HG03439 (cell line): ENCODE results near the gene PIEZO2.
A peak's percentile ranks its signal among the peaks of the same experiment; 100 is the strongest.
"Not testable (repeated sequence)": the region's sequence is repeated elsewhere in the genome, so short reads cannot be mapped to it uniquely, and the experiment has no call there.

ENCODE experiments used
- ATAC-seq: cut with Tn5 transposase; IDR thresholded peaks from one replicate; pipeline ENCODE4 v1.9.1; 2021; ENCODE audit warnings: mild to moderate bottlenecking, moderate library complexity; ENCODE audit not compliant: unreplicated experiment

PIEZO2 gene

DNA sequence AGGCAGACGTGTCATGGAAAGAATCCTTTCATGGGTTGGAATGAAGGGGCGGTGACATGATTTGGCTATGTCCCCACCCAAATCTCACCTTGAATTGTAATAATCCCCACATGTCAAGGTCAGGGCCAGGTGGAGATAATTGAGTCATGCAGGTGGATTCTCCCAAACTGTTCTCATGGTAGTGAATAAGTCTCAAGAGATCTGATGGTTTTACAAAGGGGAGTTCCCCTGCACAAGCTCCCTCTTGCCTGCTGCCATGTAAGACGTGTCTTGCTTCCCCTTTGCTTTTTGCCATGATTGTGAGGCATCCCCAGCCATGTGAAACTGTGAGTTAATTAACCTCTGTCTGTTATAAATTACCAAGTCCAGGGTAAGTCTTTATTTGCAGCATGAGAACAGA lies 215.7 kb downstream of the PIEZO2 start:
- ATAC-seq = not testable (repeated sequence)

DNA sequence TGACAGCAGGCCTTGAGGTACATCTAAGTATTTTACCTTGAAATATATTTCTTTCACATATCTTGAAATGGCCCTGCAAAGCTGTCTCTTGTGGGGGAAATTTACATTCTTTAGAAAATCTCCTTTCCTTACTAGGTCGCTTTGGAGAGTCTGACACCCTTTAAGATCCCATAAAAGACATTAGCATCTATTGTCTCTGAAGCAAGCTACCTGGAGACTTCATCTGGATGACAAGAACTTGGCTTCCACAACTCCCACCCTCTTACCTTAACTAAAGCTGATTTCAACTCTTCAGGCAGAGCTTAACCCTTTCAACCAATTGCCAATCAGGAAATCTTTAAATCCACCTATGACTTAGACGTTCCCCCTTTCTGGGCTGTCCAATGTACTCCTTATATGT lies 219.3 kb downstream of the PIEZO2 start:
- ATAC-seq = no peak

DNA sequence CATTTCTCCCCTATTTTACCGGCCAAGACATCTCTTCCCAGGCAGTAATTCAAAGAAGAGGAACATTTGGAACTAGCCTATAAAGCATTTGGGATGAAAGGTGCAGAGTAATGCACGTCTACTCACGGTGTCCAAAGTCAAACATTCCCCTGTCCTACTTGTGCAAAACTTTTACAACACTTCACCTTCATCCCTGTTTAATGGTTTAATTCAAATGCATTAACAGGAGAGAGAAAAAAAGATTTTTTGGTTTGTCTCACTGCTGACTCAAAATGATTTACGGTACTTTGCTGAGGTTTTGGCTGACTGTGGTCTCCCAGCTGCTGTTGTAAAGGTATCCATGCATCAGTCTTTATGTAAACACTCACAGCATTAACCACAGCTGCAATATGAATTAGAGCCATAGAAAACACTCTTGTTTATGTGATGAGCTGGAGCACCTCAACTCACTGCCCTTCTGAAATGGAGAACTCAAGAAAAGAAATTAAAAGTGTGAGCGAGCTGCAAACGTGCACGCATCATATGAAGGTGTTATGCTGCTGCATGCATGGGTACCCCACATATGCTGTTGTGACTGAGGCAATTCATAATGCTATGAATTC lies 220.5 kb downstream of the PIEZO2 start:
- ATAC-seq = peak; percentile 55

DNA sequence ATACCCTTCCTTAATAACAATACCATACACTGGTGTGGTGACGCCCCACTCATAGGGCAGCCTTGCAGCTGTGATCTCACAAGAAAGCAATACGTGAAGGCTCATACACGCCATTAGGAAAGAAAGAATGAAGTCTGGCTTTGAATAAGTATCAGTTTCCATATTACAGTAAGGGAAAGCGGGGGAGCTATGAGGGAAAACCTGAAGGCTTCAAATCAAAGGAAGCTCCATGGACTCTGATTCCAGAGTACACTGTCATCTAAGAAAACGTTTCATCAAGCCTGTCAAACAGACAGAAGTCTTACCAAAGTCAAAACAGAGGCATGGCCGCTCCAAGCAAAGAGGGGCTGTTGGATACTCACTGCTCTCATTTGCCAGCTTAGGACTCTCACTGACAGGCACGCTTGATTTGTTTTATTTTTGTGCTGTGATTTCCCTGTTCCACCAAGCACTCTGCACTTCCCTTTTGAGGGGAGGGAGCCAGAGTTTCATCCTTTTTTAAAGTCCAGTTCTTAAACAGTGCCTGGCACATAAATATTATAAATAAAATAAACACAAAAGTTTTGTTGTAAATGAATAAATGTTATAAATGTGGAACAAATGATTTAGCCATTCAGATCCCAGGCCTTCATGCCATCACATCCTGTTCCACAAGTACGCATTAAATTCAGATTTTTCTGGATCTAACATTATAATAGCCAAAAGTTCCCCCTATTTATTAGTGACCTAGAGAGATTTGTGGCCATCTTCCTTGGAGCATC lies 221.2 kb downstream of the PIEZO2 start:
- peak; percentile 64 for ATAC-seq

DNA sequence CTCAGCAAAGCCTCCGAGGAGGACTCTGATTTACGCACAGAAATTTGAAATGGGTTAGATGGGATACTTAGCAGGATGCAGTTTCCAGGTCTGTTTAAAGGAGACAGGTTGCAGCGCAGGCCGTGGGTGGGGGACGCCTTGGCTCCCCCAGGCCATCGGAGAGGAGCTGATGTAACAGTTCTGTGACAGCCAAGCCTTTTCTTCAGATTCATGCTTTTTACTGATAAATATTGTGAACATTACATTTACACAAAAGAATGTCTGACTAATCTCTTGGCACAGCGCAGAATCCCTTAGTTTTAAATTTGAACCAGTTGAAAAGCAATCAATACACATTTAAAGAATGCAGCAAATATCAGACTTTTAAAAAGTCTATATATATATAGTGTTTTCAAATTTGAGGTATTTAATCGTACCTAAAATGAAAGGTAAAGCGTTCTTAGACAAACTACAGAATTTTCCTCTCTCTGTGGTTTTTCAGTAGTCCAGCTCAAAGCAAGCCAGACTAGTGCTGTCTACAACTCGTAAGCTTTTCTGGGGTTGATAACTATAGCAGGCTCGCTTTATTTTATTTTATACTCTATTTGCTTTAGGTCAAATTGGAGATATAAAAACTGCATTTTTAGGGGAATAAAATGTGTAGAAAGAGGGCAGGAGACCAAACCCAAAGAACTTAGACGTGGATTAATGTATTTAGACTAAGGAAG lies 221.9 kb downstream of the PIEZO2 start:
- ATAC-seq = no peak

DNA sequence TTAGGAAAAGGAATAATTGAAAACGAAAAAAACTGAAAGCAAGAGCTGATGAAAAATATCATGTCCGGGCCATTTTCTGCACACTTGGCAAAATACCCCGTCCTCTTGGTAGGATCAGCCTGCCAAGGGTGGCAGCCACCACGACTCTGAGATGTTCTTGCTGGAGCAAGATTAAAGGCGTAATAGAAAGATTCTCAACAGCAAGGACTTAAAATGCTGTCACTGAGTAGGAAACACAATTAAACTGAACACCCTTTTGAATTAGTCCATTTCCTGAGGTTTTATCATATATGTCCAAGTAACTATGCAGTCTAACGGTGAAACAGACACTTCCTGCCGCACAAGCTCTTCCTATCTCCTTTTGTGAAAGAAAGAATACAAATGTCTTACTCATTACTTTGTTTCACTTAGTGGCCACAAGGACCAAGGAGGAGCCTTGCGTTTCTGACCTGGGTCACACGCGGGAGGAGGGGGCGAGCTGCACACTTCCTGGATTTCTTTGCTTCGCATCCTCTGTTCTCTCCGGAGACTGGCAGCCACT lies 222.7 kb downstream of the PIEZO2 start:
- ATAC-seq = no peak

DNA sequence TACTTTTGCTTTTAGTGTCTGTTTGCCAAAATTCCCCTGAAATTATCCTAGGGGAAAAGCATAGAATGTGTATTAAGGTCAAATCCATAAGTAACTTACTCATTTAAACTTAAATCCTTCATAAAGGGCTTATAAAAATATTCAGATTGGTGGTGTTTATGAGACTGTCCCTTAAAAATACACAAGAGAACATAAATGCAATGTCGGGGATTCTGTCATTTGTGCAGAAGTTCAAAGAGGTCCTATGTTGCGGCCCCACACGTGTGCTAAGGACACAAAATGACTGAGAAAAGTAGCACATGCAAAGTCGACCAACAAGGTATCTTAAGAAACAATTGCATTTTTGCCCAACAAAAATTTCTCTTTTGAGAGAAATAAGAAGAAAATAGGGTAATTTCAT lies 225.1 kb downstream of the PIEZO2 start:
- ATAC-seq = no peak

DNA sequence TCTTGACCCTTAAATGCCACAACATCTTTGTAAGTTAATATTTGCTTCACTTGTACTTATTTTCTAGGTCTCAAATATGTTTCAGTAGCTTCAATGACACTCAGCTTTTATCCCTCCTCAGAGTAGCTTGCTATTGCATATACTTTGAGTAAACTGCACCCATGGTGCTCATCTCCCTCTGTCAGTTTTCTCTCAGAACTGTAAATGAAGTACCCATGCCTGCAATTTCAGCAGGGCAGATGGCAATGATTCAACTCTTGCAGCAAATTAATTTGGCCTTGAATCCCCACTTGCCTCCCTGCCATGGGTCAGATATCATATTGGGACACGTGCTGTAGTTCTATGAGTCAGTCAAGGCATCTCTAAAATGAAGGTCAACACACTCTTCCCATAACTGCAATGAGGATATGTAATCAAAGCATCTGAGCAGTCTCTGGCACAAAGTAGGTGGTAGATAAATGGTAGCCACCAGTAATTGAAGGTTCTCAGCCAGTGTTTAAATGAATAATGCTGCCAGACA lies 225.8 kb downstream of the PIEZO2 start:
- ATAC-seq = no peak

DNA sequence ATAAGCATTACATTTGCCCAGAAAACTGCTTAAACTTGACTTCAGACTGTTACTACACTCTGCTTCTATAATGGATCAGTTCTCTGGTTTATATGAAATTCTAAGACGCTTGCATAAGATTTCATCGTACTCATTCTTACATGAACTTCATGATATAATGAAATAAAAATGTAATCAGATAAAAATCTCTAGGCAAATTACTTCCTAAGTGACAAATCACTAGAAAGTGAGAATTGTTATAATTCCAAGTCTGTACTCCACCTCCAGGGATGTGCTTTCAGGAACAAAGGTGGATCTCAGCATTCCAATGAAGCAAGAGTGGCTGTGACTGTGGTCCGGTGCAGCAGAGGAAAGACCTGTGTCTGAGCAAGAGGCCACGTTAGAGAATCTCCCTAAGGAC lies 226.2 kb downstream of the PIEZO2 start:
- ATAC-seq = no peak

DNA sequence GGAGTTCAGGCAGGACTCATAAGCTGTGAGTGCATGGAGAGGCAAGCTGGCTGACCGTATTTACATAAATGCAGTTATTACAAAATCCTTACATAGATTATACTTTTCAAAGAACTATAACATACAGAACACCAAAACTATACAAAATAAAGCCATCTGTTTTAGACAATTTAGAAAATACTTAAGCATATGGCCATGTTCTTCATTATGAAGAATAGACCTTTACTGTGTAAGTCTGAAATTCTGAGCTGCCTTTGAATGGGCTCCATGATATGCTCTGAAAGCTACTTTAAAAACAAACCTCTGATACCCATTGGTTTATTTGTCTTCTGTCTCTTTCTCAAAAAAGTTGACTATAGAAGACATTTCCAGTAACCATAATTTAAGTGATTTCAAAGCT lies 226.7 kb downstream of the PIEZO2 start:
- not testable (repeated sequence) for ATAC-seq

DNA sequence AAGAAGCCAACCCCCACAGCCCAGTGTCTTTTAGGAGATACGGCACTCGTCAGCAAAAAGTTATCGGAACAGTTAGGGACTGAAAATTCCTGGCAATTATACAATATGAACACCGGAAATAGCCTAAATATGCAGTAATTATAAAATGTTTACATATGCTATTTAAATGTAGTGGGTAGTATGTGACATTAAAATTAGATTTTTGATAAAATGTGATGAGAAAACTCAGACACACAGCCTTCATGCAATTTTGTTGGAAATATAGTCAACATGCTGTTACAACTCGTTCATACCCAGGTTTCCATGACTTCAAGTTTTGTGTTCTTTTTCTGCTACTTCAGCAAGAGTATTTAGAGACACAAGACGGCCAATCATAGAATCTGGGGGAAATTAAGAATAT lies 229.1 kb downstream of the PIEZO2 start:
- ATAC-seq = not testable (repeated sequence)

DNA sequence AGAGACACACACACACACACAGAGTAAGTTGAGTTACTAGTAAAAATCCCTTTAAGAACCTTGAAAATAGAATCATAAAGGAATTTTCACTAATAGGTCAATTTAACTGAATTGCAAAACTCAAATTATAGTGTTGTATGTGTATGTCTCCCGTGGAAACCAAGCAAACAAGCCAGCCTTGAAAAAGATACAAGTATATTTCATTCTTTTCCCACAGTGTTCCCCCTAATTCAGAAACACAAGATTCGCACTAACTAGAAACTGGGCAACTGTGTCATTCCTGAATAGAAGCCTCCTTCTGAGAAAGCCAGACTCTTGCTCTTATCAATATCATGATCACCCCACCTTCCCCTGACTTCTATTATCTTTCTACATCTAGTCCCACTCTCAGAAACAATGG lies 229.5 kb downstream of the PIEZO2 start:
- ATAC-seq = no peak

DNA sequence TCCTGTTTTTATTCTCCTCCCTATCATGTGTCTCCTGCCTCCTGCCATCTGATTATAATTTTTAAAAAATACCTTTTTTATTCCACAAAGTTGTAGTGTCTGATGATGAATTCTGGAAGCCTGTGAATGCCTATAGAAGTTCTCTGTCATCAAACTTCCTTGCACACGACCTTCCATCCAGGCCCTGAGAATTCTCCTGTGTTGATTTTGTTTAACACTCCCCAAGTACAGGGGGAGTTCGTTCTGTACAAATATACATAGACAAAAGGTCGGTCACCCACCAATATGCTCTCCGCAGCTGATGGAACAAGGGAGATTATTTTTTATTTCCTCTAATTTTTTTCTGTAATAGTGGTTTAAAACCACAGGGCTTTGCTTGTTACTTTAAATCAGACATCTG lies 232.5 kb downstream of the PIEZO2 start:
- ATAC-seq = no peak

DNA sequence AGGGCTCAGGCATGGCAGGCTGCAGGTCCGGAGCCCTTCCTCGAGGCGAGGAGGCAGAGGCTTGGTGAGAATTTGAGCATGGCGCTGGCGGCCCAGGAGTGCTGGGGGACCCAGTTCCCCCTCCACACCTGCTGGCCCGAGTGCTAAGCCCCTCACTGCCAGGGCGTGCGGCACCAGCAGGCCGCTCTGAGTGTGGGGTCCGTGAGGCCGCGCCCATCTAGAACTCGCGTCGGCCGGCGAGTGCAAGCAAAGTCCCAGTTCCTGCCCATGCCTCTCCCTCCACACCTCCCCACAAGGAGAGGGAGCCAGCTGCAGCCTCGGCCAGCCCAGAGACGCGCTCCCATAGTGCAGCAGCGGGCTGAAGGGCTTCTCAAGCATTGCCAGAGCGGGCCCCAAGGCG lies 233.0 kb downstream of the PIEZO2 start:
- no peak for ATAC-seq

DNA sequence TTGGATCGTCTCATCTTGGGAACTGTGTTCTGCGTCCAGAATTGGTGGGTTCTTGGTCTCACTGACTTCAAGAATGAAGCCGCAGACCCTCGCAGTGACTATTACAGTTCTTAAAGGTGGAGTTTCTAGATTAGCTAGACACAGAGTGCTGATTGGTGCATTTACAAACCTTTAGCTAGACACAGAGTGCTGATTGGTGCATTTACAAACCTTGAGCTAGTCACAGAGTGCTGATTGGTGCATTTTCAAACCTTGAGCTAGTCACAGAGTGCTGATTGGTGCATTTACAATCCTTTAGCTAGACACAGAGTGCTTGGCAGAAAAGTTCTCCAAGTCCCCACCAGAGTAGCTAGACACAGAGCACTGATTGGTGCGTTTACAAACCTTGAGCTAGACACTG lies 233.6 kb downstream of the PIEZO2 start:
- not testable (repeated sequence) for ATAC-seq

DNA sequence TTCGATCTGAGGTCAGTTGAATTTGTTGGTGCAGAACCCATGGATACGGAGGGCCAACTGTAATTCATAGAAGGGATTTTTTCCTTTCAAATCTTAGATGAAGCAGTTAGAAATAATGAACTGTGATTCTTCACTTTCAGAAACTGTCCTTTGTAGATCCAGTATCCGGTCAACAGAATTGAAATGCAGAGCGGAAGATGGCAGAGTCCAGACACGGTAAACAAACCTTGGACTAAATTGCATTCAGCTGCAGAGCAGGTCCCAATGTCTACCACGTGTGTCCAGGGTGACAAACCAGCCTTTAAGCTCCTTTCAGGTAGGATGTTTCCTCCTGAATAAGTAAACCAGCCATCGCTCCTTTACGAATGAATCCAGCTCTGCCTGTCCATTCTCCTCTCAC lies 234.8 kb downstream of the PIEZO2 start:
- ATAC-seq = not testable (repeated sequence)

DNA sequence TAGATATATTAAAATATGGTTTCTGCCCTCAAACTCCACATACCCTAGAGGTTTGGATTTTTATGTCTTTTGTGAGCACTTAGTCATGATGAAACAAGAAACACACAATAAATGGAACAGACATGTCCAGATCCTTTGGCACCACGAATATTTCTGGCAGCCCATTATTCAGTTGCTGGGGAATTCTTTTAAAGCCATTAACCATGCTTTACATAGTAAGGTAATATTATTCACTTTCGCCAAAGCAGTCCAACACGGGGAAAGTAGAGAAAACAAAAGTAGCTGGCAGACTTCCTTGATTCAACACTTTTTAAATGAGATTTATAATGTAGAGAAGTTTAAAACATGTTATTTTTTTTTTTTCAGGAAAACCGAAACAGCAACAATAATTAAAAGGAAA lies 235.4 kb downstream of the PIEZO2 start:
- no peak for ATAC-seq

DNA sequence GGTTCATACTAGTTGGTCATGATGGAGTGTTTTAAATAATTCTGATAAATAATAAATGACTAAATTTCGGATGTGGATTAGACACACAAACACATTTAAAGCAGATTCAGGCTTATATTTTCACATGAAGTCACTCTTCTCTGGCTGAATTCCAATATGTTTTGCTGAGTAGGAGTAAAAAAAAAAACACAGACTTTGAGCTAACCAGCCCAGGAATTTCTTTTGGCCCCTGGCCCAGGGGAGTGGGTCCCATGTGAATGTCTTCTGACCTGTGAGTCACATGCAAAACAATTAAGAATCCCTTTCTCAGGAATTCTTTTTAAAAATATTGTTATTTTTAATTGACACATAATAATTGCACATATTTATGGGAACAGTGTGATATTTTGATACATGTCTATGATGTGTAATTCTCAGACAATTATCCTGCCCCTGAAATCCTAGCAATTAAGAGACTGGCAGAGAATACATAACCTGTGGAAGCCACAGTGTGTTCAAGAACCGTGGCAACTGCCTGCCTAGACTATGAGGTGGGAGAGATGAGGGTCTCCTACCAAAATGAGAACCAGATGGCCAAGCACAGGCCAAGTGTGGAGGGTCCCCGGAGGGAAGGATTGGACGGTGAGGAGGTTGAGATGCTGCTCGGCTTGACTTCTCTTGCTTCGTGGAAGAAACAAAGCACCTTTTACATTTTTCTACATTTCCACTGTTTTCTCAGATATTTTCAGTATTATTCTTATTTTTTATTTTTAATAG lies 236.4 kb downstream of the PIEZO2 start:
- ATAC-seq = no peak

DNA sequence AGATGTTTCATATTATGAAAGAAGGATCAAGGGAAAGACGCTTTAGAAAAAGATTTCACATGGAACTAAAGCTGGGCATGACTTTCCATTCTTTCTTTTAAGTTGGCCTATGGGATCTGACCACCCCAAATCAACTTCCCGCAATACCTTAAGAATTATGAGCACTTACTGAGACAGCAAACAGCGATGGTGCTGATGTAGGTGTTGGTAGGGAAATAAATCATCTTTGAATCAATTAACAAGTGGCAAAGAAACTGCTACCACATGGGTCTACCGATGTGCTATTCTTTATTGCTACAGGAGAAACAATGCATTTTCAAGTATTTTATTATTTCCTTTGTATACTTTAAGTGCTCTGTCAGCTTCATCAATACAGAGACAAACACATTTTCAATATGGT lies 239.6 kb downstream of the PIEZO2 start:
- ATAC-seq = no peak

DNA sequence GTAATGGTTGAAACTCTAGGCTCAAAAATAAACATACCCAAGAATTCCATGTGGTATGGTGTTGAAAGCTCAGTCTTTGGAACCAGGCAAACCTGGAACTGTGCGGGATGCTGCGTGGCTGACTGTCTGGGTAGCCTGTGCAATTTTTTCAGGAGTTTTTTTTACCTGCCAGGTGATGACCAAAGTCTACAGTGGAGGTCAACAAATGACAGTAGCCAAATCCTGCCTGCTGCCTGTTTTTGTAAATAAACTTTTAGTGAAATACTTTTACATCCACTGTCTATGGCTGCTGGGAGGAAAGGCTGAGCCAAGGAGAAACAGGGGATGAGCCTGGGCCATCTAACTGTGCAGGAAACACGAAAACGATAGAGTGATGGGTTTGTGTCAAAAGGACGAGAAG lies 240.6 kb downstream of the PIEZO2 start:
- ATAC-seq = no peak

DNA sequence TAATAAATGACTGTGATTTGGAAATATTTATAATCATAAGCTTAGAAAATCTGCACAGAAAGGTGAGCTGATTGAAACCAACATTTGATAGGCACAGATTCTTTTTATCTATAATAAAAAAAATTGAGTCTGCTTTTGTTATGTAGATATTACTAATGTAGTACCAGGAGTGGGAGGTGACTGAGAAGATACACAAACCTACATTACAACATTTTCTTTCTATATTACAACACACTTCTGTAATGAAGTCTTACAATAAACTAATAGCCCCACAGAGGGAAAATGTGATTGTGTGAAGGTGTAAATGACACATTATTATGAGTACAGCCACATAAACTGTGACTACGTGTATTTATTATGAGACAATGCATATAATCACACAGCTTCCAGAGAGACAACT lies 241.6 kb downstream of the PIEZO2 start:
- no peak for ATAC-seq
